HEK293T (cell line): ENCODE results near the gene HSPA12A.

Source experiments
- CTCF ChIA-PET: fragments of 350-600 bp; formaldehyde crosslinking; extraction: SDS; loops from one replicate; lab custom pipeline; 2021; ENCODE audit warnings: antibody characterized with exemption, inconsistent platforms; lab: Yijun Ruan, JAX
- POLR2A ChIA-PET: fragments of 350-600 bp; formaldehyde crosslinking; extraction: SDS; loops from one replicate; lab custom pipeline; 2020; ENCODE audit warnings: antibody characterized with exemption, inconsistent platforms; lab: Yijun Ruan, JAX
- DNase-seq: peaks from one replicate; pipeline ENCODE4 v3.0.0; 2012; ENCODE audit warnings: mixed read lengths; ENCODE audit errors: extremely low spot score
- ARNT ChIP-seq: fragments of 450-650 bp; IDR thresholded peaks from 2 replicates; pipeline ENCODE4 v1.6.1; 2017; ENCODE audit warnings: mild to moderate bottlenecking
- BHLHE40 ChIP-seq: fragments of 450-650 bp; IDR thresholded peaks from 2 replicates; pipeline ENCODE4 v1.6.1; 2016; ENCODE audit warnings: mild to moderate bottlenecking, moderate library complexity, borderline replicate concordance
- CTBP1 ChIP-seq: fragments of 450-650 bp; IDR thresholded peaks from 2 replicates; pipeline ENCODE4 v1.6.1; 2016; ENCODE audit warnings: borderline replicate concordance
- ELF4 ChIP-seq: fragments of 450-650 bp; IDR thresholded peaks from 2 replicates; pipeline ENCODE4 v1.6.1; 2017; ENCODE audit warnings: antibody characterized with exemption
- FOXA1 ChIP-seq: fragments of 450-650 bp; IDR thresholded peaks from 2 replicates; pipeline ENCODE4 v1.6.1; 2016; ENCODE audit warnings: mild to moderate bottlenecking
- FOXK2 ChIP-seq: fragments of 450-650 bp; IDR thresholded peaks from 2 replicates; pipeline ENCODE4 v1.6.1; 2016; ENCODE audit warnings: mild to moderate bottlenecking
- FOXM1 ChIP-seq: fragments of 450-650 bp; IDR thresholded peaks from 2 replicates; pipeline ENCODE4 v1.6.1; 2017; ENCODE audit warnings: mild to moderate bottlenecking, borderline replicate concordance
- HDGF ChIP-seq: fragments of 450-650 bp; IDR thresholded peaks from 2 replicates; pipeline ENCODE4 v1.6.1; 2017; ENCODE audit warnings: antibody characterized with exemption, borderline replicate concordance
- L3MBTL2 ChIP-seq: fragments of 450-650 bp; conservative IDR thresholded peaks from 2 replicates; pipeline ENCODE4 v1.6.1; 2016; ENCODE audit warnings: mild to moderate bottlenecking
- LEF1 ChIP-seq: fragments of 450-650 bp; IDR thresholded peaks from 2 replicates; pipeline ENCODE4 v1.6.1; 2017; ENCODE audit warnings: mild to moderate bottlenecking, borderline replicate concordance
- NFRKB ChIP-seq: fragments of 450-650 bp; IDR thresholded peaks from 2 replicates; pipeline ENCODE4 v1.6.1; 2016; ENCODE audit warnings: mild to moderate bottlenecking, moderate library complexity
- SP1 ChIP-seq: fragments of 450-650 bp; IDR thresholded peaks from 2 replicates; pipeline ENCODE4 v1.6.1; 2017
- SUZ12 ChIP-seq: fragments of 450-650 bp; IDR thresholded peaks from 2 replicates; pipeline ENCODE4 v1.6.1; 2016; ENCODE audit warnings: mild to moderate bottlenecking
- TARDBP ChIP-seq: fragments of 450-650 bp; IDR thresholded peaks from 2 replicates; pipeline ENCODE4 v1.6.1; 2016
- ZNF384 ChIP-seq: fragments of 450-650 bp; IDR thresholded peaks from 2 replicates; pipeline ENCODE4 v1.6.1; 2016
- TF ChIP-seq, protein P1 (sequence below): fragments of 450-650 bp; IDR thresholded peaks from 2 replicates; pipeline ENCODE4 v1.6.1; 2016

The HSPA12A gene

DNA sequence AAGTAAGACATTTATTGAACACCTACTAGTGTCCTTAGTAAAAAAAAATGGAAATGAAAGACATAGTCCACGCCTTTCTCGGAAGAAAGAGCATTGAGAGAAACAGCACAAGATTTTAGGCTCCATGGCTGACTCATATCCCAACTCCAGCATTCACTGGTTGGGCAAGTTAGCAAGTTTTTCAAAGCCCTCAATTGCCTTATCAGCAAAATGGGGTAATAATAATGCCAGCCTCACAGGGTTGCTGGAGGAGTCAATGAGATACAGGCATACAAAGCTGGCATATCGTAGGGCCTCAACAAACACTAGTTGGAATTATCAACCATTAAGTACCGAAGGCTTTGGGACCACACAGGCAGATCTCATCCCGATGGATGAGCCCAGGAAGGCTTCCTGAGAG, 4.0 kb downstream of the HSPA12A start:
- CTCF ChIA-PET: no interaction called here
- POLR2A ChIA-PET: no interaction called here
- TF ChIP-seq TARDBP: no peak
- DNase-seq: no peak

DNA sequence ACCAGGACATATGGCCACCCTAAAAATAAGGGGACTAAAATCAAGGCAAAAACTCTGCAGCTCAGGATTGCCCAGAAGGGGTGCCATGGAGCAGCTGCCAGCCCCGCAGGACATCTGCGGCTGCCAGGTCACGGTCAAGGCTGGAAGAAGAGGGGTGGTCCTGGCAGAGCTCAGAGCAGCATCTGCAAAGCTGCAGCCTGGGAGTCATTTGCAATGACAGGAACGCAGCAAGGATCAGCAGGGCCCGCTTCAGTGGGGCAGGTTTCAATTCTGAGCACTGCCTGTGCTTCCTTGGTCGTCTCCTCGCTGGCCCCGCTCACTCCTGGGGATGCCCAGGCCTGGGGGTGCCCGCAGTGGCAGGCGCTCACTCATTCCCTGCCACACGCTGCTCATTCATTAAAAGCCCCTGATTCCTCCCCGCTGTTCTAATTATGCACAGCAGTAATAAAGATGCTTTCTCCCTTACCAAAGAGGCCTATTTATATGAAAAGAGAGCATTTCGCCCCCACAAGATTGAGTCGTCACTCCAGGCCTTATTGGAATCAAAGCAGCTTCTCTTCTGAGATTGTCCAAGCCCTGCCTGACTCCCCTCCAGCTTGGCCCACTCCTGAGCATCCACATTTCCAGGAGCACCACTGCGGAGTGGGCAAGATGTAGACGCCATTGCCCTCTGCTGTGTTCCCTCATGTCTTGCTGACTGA, 4.6 kb downstream of the HSPA12A start:
- no peak for DNase-seq
- POLR2A ChIA-PET: no interaction called here
- TF ChIP-seq SUZ12 (no peak), ELF4 (no peak), ARNT (no peak), BHLHE40 (no peak), L3MBTL2 (no peak), FOXM1 (no peak), LEF1 (no peak)
- TF ChIP-seq, protein P1, sequence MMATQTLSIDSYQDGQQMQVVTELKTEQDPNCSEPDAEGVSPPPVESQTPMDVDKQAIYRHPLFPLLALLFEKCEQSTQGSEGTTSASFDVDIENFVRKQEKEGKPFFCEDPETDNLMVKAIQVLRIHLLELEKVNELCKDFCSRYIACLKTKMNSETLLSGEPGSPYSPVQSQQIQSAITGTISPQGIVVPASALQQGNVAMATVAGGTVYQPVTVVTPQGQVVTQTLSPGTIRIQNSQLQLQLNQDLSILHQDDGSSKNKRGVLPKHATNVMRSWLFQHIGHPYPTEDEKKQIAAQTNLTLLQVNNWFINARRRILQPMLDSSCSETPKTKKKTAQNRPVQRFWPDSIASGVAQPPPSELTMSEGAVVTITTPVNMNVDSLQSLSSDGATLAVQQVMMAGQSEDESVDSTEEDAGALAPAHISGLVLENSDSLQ: no peak
- CTCF ChIA-PET: no interaction called here

DNA sequence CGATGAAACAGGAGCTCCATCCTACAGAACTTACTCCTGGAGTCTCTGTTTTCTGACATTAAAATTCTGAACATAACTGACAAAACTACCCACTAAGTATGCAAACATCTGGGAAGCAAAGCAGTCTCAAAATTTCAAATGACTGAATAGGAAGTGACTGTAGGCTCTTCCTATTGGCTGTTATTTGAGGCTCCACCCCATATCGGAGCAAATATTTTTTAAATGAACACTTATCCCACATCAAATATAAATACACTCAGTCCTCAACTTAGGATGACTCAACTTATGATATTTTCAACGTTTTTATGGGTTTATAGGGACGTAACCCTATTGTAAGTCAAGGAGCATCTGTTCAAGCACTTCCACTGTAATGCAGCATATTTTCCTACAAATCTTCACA, 8.8 kb downstream of the HSPA12A start:
- no peak for DNase-seq
- TF ChIP-seq ZNF384: no peak
- no peak for TF ChIP-seq HDGF
- no peak for TF ChIP-seq SP1
- no peak for TF ChIP-seq TARDBP
- no peak for TF ChIP-seq LEF1
- TF ChIP-seq L3MBTL2: no peak
- TF ChIP-seq FOXA1: no peak
- TF ChIP-seq ARNT: no peak
- TF ChIP-seq NFRKB: no peak
- TF ChIP-seq, protein P1: no peak
- no peak for TF ChIP-seq FOXM1
- TF ChIP-seq CTBP1: no peak
- TF ChIP-seq FOXK2: no peak
- CTCF ChIA-PET: interaction anchor here (1.0 kb wide), 1 partner anchor 212 kb away, joined by 3 read pairs; no protein-coding TSS in a partner anchor
- POLR2A ChIA-PET: no interaction called here

DNA sequence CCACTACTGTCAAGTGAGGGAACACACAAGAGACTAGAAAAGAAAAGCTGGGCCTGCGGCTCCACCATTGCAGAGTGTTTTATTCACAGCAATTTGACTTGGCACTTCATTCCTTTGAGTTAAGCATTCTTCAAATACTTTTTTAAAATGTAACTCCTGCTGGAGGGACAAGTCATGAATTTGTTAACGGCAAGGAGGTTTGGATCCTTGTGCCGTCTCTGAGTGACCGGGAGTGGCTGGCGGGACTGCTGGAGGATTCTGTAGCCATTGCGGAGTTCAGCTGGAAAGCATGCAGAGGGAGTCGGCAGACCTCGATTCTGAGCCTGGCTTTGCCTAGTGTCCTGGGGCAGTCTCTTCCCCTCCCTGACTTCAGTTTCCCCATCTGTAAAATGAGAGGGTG, 9.8 kb downstream of the HSPA12A start:
- ChIA-PET POLR2A (no interaction called here), CTCF (no interaction called here)
- DNase-seq: no peak
- TF ChIP-seq CTBP1 (no peak), SUZ12 (no peak), ARNT (no peak), FOXK2 (no peak), L3MBTL2 (no peak)

DNA sequence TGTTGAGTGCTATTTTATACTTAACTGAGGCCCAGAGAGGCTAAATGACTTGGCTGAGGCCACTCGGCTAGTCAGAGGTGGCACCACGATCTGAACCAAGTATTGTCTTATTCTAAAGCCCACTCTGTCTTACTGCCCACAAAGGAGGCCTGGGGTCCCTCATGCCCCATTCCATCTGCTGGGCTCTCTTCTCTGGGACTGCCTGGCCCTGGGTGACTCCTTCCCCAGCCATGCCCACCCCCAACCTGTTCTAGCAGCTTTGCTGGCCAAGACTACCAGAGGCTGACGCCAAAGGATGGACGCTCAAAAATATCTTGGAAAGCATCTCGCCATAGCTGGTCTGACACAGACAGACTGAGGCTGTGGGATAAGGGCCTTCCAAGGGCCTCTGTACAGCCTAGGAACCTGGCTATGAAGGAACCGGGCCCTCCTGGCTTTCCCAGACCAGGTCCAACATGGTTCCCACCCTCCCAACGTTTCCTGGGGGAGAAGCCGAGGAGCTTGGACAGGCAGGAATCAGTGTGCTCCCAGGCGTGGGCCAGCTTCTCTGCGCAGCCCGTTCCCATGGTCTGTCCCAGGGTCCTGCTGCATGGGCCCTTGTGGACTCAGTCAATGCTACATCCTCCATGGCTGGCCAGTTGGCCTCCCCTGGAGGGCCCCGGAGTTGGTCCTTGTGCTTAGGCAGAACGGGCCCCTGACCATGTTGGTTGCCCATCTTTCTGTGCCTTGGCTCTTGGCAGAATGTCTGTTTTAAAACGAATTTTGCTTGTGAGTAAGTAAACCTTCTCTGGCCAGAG, 11.7 kb downstream of the HSPA12A start:
- CTCF ChIA-PET: no interaction called here

DNA sequence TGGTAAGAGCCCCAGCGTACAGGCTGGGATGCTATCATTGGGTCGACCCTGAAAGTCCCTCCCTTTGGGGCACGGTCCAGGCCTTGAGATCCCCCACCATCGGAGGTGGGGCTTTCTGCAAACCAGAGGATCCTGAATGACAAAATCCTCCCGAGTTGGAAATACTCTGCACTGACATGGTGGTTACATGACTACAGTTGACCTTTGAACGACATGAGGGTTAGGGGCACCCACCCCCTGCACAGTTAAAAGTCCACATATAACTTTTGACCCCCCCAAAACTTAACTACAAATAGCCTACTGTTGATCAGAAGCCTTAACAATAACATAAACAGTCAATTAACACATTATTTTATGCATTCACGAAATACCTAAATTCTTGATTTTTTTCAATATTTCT, 13.1 kb downstream of the HSPA12A start:
- no peak for DNase-seq
- POLR2A ChIA-PET: no interaction called here
- CTCF ChIA-PET: no interaction called here
- TF ChIP-seq, protein P1: no peak
- TF ChIP-seq FOXM1: no peak
- no peak for TF ChIP-seq BHLHE40
- no peak for TF ChIP-seq ARNT
- no peak for TF ChIP-seq CTBP1
- no peak for TF ChIP-seq NFRKB
- TF ChIP-seq TARDBP: no peak
- no peak for TF ChIP-seq SUZ12
- TF ChIP-seq FOXA1: no peak
- no peak for TF ChIP-seq FOXK2
- no peak for TF ChIP-seq LEF1

More for the DNA sequence above, 11.7 kb downstream of the HSPA12A start:
- no peak for DNase-seq
- TF ChIP-seq FOXM1 (no peak), SUZ12 (no peak), TARDBP (no peak), HDGF (no peak), NFRKB (no peak), BHLHE40 (no peak)
- POLR2A ChIA-PET: no interaction called here
